Brain (organoid and tissue), 1 donor: ENCODE data around the gene PRB3. TPM values are rescaled to one million over a fixed set of nuclear protein-coding genes. Genes with fewer than 3 reads are reported as not detected.

Experiments
- polyA plus RNA-seq: library from polyadenylated mRNA; stranded (reverse); fragments of 350-450 nt; fragmentation: Illumina TruSeq; extraction: RNeasy Lipid Tissue Mini Kit (QIAGEN cat#74804); gene quantifications from one replicate; pipeline ENCODE4 v1.2.3, GENCODE V29; 2015; ENCODE audit warnings: low read depth, low replicate concordance; ENCODE audit not compliant: insufficient read depth

PRB3 gene
- polyA plus RNA-seq, 1 donor from 2014 or later, result not detected

Other genes with a start within 250 kb of the PRB3 start
- not detected for gene TAS2R19, start 247.1 kb downstream of the PRB3 start, polyA plus RNA-seq
- not detected for gene TAS2R31, start 238.3 kb downstream of the PRB3 start, polyA plus RNA-seq
- gene TAS2R46, start 207.4 kb downstream of the PRB3 start, polyA plus RNA-seq, result not detected
- gene TAS2R43, start 177.4 kb downstream of the PRB3 start, polyA plus RNA-seq, result not detected
- not detected for gene TAS2R30, start 135.1 kb downstream of the PRB3 start, polyA plus RNA-seq
- gene SMIM10L1, start 98.5 kb downstream of the PRB3 start, polyA plus RNA-seq, result 4.7 TPM
- gene TAS2R42, start 82.8 kb downstream of the PRB3 start, polyA plus RNA-seq, result not detected
- not detected for gene PRB4, start 40.7 kb upstream of the PRB3 start, polyA plus RNA-seq
- not detected for gene PRB2, start 125.9 kb upstream of the PRB3 start, polyA plus RNA-seq